Parathyroid adenoma (tissue), 2 donors: Measurements from ENCODE around the gene PPAN.

Experiments
- H2AFZ ChIP-seq: fragments of 300-600 bp; sonication (generic); one replicate; pipeline ENCODE4 v1.7.0; 2017; ENCODE audit warnings: antibody characterized with exemption, mild to moderate bottlenecking
- H3K27ac ChIP-seq: fragments of 300-600 bp; sonication (generic); one replicate; pipeline ENCODE4 v1.7.0; 2017
- H3K27me3 ChIP-seq: fragments of 300-600 bp; sonication (generic); one replicate; pipeline ENCODE4 v1.7.0; 2017; ENCODE audit warnings: low read length; ENCODE audit not compliant: control insufficient read depth, insufficient read depth
- H3K36me3 ChIP-seq: fragments of 300-600 bp; sonication (generic); one replicate; pipeline ENCODE4 v1.7.0; 2017; ENCODE audit warnings: low read length; ENCODE audit not compliant: control insufficient read depth, insufficient read depth
- H3K4me1 ChIP-seq: fragments of 300-600 bp; sonication (generic); one replicate; pipeline ENCODE4 v1.7.0; 2017; ENCODE audit warnings: control low read depth
- H3K4me2 ChIP-seq: fragments of 300-600 bp; sonication (generic); one replicate; pipeline ENCODE4 v1.7.0; 2017; ENCODE audit warnings: low read length
- H3K4me3 ChIP-seq: fragments of 300-600 bp; sonication (generic); one replicate; pipeline ENCODE4 v1.7.0; 2017; ENCODE audit warnings: low read depth, low read length
- H3K79me2 ChIP-seq: fragments of 300-600 bp; sonication (generic); one replicate; pipeline ENCODE4 v1.7.0; 2017; ENCODE audit warnings: control low read depth
- H3K9ac ChIP-seq: fragments of 300-600 bp; sonication (generic); one replicate; pipeline ENCODE4 v1.7.0; 2017; ENCODE audit warnings: mild to moderate bottlenecking
- H3K9me3 ChIP-seq: fragments of 300-600 bp; sonication (generic); one replicate; pipeline ENCODE4 v1.7.0; 2017; ENCODE audit warnings: low read length; ENCODE audit not compliant: control insufficient read depth
- TF ChIP-seq, protein P1 (sequence below): fragments of 300-600 bp; sonication (generic); IDR thresholded peaks from one replicate; pipeline ENCODE4 v1.7.0; 2017; ENCODE audit warnings: antibody characterized with exemption, mild to moderate bottlenecking
- donor health status: primary hyperparathyroidism.

Gene PPAN

DNA sequence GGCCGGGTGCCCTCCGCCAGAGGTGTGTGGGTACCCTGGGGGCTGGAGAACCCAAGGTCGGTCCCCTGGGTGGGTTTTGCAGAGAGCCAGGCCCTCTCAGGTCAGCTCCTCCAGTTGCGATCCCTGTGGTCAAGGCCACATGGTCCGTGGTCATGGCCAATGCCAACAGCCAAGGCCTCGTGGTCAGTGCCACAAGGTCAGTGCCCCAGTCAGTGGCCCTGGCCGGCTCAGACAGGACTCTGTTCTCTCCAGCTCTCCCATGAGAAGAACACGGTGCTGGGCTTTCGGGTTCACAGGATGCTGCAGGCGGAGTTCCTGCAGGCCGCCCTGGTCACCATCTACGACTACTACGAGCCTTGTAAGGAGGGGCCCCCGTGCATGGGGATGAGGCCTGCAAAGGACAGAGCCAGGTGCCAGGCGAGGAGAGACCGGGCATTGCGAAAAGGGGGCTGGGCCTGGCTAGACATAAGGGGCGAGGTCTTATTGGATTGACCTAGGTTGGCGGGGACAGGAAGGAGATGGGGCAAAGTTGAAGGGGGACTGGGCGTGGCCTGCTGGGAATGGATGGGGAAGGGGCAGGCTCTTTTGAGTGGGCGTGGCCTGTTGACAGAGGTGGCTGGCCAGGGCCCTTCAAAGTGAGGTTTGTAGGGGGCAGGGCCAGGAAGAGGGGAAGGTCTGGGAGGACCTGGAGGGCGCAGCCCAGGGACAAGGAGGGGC, 35.3 kb upstream of the PPAN start:
- no peak overlapping the region for H3K4me2 ChIP-seq
- H3K4me1 ChIP-seq, result no peaks in the 10 kb centered on the region
- no peaks in the 10 kb centered on the region for H3K36me3 ChIP-seq
- no peak overlapping the region for H3K4me3 ChIP-seq
- no peak overlapping the region for H3K9ac ChIP-seq
- H3K27ac ChIP-seq, result no peak overlapping the region
- H3K79me2 ChIP-seq, result no peaks in the 10 kb centered on the region
- no peaks in the 10 kb centered on the region for H3K27me3 ChIP-seq
- H3K9me3 ChIP-seq, result no peaks in the 10 kb centered on the region
- TF ChIP-seq, protein P1, sequence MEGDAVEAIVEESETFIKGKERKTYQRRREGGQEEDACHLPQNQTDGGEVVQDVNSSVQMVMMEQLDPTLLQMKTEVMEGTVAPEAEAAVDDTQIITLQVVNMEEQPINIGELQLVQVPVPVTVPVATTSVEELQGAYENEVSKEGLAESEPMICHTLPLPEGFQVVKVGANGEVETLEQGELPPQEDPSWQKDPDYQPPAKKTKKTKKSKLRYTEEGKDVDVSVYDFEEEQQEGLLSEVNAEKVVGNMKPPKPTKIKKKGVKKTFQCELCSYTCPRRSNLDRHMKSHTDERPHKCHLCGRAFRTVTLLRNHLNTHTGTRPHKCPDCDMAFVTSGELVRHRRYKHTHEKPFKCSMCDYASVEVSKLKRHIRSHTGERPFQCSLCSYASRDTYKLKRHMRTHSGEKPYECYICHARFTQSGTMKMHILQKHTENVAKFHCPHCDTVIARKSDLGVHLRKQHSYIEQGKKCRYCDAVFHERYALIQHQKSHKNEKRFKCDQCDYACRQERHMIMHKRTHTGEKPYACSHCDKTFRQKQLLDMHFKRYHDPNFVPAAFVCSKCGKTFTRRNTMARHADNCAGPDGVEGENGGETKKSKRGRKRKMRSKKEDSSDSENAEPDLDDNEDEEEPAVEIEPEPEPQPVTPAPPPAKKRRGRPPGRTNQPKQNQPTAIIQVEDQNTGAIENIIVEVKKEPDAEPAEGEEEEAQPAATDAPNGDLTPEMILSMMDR, result no peak
- H2AFZ ChIP-seq, result no peak overlapping the region

DNA sequence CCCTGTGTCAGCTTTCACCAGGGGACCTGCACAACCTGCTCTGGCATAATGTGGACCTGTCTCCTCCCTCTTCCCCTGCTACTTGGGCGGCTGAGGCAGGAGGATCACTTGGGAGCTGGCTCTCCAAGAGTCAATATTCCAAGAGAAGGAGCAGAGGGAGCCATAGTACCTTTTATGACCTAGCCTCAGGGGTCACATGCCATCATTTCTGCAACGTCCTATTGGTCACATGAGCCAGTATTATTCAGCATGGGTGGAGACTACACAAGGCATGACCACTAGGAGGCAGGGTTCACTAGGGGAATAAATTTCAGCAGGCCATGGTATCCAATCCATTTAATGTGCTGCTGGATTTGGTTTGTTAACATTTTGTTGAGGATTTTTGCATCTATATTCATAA, 32.0 kb upstream of the PPAN start:
- TF ChIP-seq, protein P1, result peak; percentile 54
- H3K79me2 ChIP-seq, result no peaks in the 10 kb centered on the region
- H3K27me3 ChIP-seq, result no peaks in the 10 kb centered on the region
- H2AFZ ChIP-seq, result no peak overlapping the region
- no peak overlapping the region for H3K9ac ChIP-seq
- no peak overlapping the region for H3K27ac ChIP-seq
- H3K4me3 ChIP-seq, result no peak overlapping the region
- H3K36me3 ChIP-seq, result no peaks in the 10 kb centered on the region
- H3K9me3 ChIP-seq, result no peaks in the 10 kb centered on the region
- no peak overlapping the region for H3K4me2 ChIP-seq
- no peaks in the 10 kb centered on the region for H3K4me1 ChIP-seq

DNA sequence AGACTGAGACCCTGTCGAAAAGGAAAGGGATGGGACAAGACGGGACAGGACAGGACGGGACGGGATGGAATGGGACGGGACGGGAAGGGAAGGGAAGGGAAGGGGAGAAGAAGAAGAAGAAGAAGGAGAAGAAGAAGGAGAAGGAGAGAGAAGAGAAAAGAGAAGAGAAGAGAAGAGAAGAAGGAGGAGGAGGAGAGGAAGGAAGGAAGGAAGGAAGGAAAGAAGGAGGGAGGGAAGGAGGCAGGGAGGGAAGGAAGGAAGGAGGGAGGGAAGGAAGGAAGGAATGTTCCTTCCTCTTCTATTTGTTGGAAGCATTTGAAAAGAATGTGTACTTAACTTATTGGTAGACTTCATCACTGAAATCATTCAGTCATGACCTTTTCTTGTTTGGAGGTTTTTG, 29.6 kb upstream of the PPAN start:
- H3K9ac ChIP-seq, result no peak overlapping the region
- H3K4me1 ChIP-seq, result no peaks in the 10 kb centered on the region
- no peak overlapping the region for H2AFZ ChIP-seq
- no peak overlapping the region for H3K4me2 ChIP-seq
- no peaks in the 10 kb centered on the region for H3K36me3 ChIP-seq
- H3K4me3 ChIP-seq, result no peak overlapping the region
- no peaks in the 10 kb centered on the region for H3K9me3 ChIP-seq
- TF ChIP-seq, protein P1, result no peak
- H3K27me3 ChIP-seq, result no peaks in the 10 kb centered on the region
- no peak overlapping the region for H3K27ac ChIP-seq
- H3K79me2 ChIP-seq, result no peaks in the 10 kb centered on the region

DNA sequence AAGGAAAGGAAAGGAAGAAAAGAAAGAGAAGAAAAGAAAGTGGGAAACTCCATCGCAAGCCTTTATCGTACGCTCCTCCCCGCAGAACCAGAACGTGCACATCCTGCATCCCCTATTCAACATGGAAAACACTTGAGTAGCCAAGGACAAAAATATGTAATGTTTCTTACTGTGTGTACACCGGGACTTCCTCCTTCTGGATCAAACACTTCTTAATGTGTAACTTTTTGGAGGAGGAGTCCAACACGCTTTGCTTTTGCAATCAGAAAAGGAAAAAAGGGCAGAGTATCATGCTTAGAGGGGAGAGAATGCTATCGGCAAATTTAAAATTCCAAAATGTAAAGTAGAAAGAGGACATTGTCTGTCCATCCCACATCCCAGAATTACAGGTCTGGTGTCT, 27.8 kb upstream of the PPAN start:
- TF ChIP-seq, protein P1, result no peak
- no peaks in the 10 kb centered on the region for H3K36me3 ChIP-seq

DNA sequence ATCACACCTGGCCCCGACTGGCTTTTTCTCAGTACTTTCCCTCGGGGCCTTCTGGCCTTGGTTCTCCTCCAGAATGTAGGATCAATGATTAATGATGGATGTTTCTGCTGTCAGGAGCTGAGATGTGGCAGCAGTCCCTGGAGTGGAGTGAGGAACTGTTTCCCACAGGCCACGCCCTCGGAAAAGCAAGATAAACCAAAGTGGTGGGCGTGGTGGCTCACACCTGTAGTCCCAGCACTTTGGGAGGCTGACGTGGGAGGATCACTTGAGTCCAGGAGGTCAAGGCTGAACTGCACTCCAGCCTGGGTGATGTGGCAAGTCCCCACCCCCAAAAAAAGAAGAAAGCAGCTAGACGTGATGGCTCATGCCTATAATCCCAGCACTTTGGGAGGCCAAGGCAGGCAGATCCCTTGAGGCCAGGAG, 27.1 kb upstream of the PPAN start:
- H3K79me2 ChIP-seq, result no peaks in the 10 kb centered on the region
- no peaks in the 10 kb centered on the region for H3K36me3 ChIP-seq
- no peak overlapping the region for H3K4me3 ChIP-seq
- no peaks in the 10 kb centered on the region for H3K4me1 ChIP-seq
- no peak overlapping the region for H3K27ac ChIP-seq
- H3K9ac ChIP-seq, result no peak overlapping the region
- no peaks in the 10 kb centered on the region for H3K27me3 ChIP-seq
- TF ChIP-seq, protein P1, result no peak
- H3K4me2 ChIP-seq, result no peak overlapping the region
- no peak overlapping the region for H2AFZ ChIP-seq
- no peaks in the 10 kb centered on the region for H3K9me3 ChIP-seq

More for the DNA sequence above, 27.8 kb upstream of the PPAN start:
- Histone ChIP-seq H3K4me1 (no peaks in the 10 kb centered on the region), H3K27me3 (no peaks in the 10 kb centered on the region), H2AFZ (no peak overlapping the region), H3K4me2 (no peak overlapping the region), H3K9me3 (no peaks in the 10 kb centered on the region), H3K4me3 (no peak overlapping the region), H3K27ac (no peak overlapping the region), H3K79me2 (no peaks in the 10 kb centered on the region), H3K9ac (no peak overlapping the region)
